ENCODE results near the gene WFS1. TPM values are rescaled to one million over a fixed set of nuclear protein-coding genes. Genes with fewer than 3 reads are reported as not detected.

WFS1 gene
- total and polyA plus RNA-seq, 2 donors (not counting 3 experiments of a cell fraction or from before 2014, with no cell fraction given), result 48.2 to 70.0 TPM

DNA sequence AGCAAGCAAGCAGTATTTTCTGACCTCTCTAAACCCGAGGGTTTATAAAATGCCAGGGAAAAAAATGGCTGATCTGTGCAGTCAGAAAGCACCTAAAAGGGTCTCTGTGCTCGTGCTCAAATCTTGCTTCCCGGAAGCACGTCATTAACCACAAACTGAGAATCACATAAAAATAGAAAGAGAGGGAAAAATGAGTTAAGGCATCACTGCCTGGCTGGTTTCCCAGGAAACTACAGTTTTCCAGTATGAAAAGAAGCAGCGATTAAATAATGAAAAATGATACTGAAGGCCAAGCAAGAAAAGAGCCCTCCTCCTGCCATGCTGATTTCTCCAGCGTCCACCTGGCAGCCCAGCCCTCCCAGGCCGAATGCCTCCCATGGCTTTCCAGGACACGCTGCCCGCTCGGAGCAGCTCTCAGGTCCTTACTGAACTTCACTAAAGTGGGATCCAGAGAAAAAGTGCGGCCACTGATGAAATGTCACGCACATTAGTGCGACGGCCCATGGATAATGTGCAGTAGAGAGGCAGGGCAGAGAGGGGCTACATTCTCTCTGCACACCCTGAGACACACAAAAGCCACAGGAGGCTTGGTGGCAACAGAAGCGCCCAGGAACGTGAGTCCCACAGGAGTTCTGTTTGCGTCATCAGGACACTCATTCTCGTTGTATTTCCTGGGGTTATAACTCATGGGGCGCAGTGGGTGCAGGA lies 80.4 kb downstream of the WFS1 start:
- ChIA-PET CTCF (no interaction called here), POLR2A (no interaction called here)
- H2AFZ ChIP-seq (ENCODE audit: low read depth, low read length), result no peak overlapping the region
- DNase-seq (ENCODE audit: low read depth, low spot score), result no peak
- no peak overlapping the region for H3K4me2 ChIP-seq (ENCODE audit: insufficient read depth, low read length)
- FAIRE-seq, result no peak
- no TSS peak for BruUV-seq (replicated peaks)
- H3K27ac ChIP-seq (ENCODE audit: insufficient read depth, low read depth, low read length), result no peak overlapping the region
- no peaks in the 10 kb centered on the region for H4K20me1 ChIP-seq (replicated peaks; ENCODE audit: control insufficient read depth, extremely low read depth, insufficient read depth, low read length)
- TF ChIP-seq GATA2 (IDR thresholded peaks at IDR 0.05; ENCODE audit: insufficient read depth, insufficient read length, low read depth, low read length) (no peak), EZH2 (IDR thresholded peaks at IDR 0.05; ENCODE audit: borderline replicate concordance, low read depth, low read length, severe bottlenecking) (no peak), FOS (IDR thresholded peaks at IDR 0.05; ENCODE audit: borderline replicate concordance, insufficient read depth, low read length) (no peak), JUN (IDR thresholded peaks at IDR 0.05; ENCODE audit: borderline replicate concordance, insufficient read depth, insufficient read length, low read depth) (no peak), MAX (IDR thresholded peaks at IDR 0.05; ENCODE audit: insufficient read depth, insufficient read length) (no peak), POLR2AphosphoS5 (IDR thresholded peaks at IDR 0.05; ENCODE audit: insufficient read depth, low read depth, low read length) (no peak), POLR2A (IDR thresholded peaks at IDR 0.05; ENCODE audit: low read depth, low read length) (no peak), MYC (IDR thresholded peaks at IDR 0.05; ENCODE audit: low read depth, low read length) (no peak), CTCF (IDR thresholded peaks at IDR 0.05; ENCODE audit: extremely low read depth in 1 of 2, insufficient read depth in 1 of 2, low read depth in 1 of 2, low read length in 2 of 2) (no peak)
- no peaks in the 10 kb centered on the region for H3K9me1 ChIP-seq (replicated peaks; ENCODE audit: control insufficient read depth, extremely low read depth, insufficient read depth, low read length)
- H3K4me1 ChIP-seq (ENCODE audit: control insufficient read depth, extremely low read depth, insufficient read depth, low read length), result no peaks in the 10 kb centered on the region
- dilution Hi-C loops (cut with MboI; ENCODE audit: extremely low pct_ligation_motif_present, low sequenced_read_pairs) (no loop called here), intact Hi-C loops (cut with micrococcal nuclease) (no loop called here)
- no peaks in the 10 kb centered on the region for H3K27me3 ChIP-seq (ENCODE audit: control insufficient read depth in 2 of 2, insufficient read depth in 2 of 2, low read length in 2 of 2)
- H3K4me3 ChIP-seq (replicated peaks in 1 of 3; ENCODE audit: insufficient read depth in 1 of 3, low read depth in 1 of 3, low read length in 3 of 3), result no peak overlapping the region
- H3K36me3 ChIP-seq (ENCODE audit: control insufficient read depth in 2 of 2, extremely low read depth in 1 of 2, insufficient read depth in 2 of 2, low read length in 2 of 2), result no peaks in the 10 kb centered on the region
- no peak overlapping the region for H3K9ac ChIP-seq (replicated peaks; ENCODE audit: extremely low read depth, insufficient read depth, low read length)
- H3K79me2 ChIP-seq (ENCODE audit: control insufficient read depth, insufficient read depth, low read length), result no peaks in the 10 kb centered on the region
- no peaks in the 10 kb centered on the region for H3K9me3 ChIP-seq (replicated peaks; ENCODE audit: control insufficient read depth, insufficient read depth, low read length)
